CD4-positive, alpha-beta memory T cell (primary cell): Measurements from ENCODE around the gene MEGF6. TPM values are rescaled to one million over a fixed set of nuclear protein-coding genes. Genes with fewer than 3 reads are reported as not detected.

Experiments used
- CTCF ChIA-PET: fragments of 350-600 bp; sonication (Branson Sonifier 250); formaldehyde crosslinking; loops from one replicate; lab custom pipeline; 2021; ENCODE audit warnings: inconsistent platforms; ENCODE audit not compliant: partially characterized antibody; lab: Charles Lee
- POLR2A ChIA-PET: fragments of 350-600 bp; sonication (Branson Sonifier 250); formaldehyde crosslinking; loops from one replicate; lab custom pipeline; 2021; ENCODE audit not compliant: partially characterized antibody; lab: Charles Lee
- DNase-seq, 5 donors: peaks; one replicate each; pipeline versions ENCODE4 v3.0.0 to v3.0.0-alpha.2; 2020 to 2022; ENCODE audit warnings: mixed read lengths in 1 of 5
- H3K27ac ChIP-seq: one replicate; pipeline ENCODE4 v1.7.0; 2013; ENCODE audit warnings: low read depth, low read length
- H3K27me3 ChIP-seq: 2 replicates; pipeline ENCODE4 v1.7.0; 2013; ENCODE audit warnings: mild to moderate bottlenecking, low read length, moderate library complexity; ENCODE audit not compliant: insufficient read depth
- H3K36me3 ChIP-seq: 2 replicates; pipeline ENCODE4 v1.7.0; 2013; ENCODE audit warnings: mild to moderate bottlenecking, low read length, moderate library complexity; ENCODE audit not compliant: insufficient read depth
- H3K4me1 ChIP-seq: 2 replicates; pipeline ENCODE4 v1.7.0; 2013; ENCODE audit warnings: mild to moderate bottlenecking, low read length, moderate library complexity; ENCODE audit not compliant: insufficient read depth
- H3K4me3 ChIP-seq, 2 donors: one replicate each; pipeline ENCODE4 v1.7.0; 2013; ENCODE audit warnings: low read length in 2 of 2, mild to moderate bottlenecking in 1 of 2
- H3K9me3 ChIP-seq, 2 donors: one replicate each; pipeline ENCODE4 v1.7.0; 2013; ENCODE audit warnings: low read length in 2 of 2, control low read depth in 1 of 2; ENCODE audit not compliant: control insufficient read depth in 1 of 2
- H3K27ac Mint-ChIP-seq, 7 donors: one replicate each; pipeline ENCODE4 v1.8.0; 2020 to 2021; ENCODE audit warnings: mixed read lengths in 7 of 7, mild to moderate bottlenecking in 6 of 7, inconsistent platforms in 3 of 7, moderate library complexity in 3 of 7
- H3K27me3 Mint-ChIP-seq, 2 donors: one replicate each; pipeline ENCODE4 v1.8.0; 2020 to 2021; ENCODE audit warnings: mixed read lengths in 2 of 2
- H3K36me3 Mint-ChIP-seq, 2 donors: one replicate each; pipeline ENCODE4 v1.8.0; 2020 to 2021; ENCODE audit warnings: mixed read lengths in 2 of 2, inconsistent platforms in 1 of 2, mild to moderate bottlenecking in 1 of 2
- H3K4me1 Mint-ChIP-seq, 4 donors: one replicate each; pipeline ENCODE4 v1.8.0; 2020 to 2021; ENCODE audit warnings: mixed read lengths in 4 of 4, mild to moderate bottlenecking in 1 of 4
- H3K4me3 Mint-ChIP-seq, 8 donors: one replicate each; pipeline ENCODE4 v1.8.0; 2020 to 2021; ENCODE audit warnings: mixed read lengths in 8 of 8, mild to moderate bottlenecking in 7 of 8, moderate library complexity in 6 of 8, inconsistent platforms in 3 of 8
- H3K9me3 Mint-ChIP-seq, 8 donors: one replicate each; pipeline ENCODE4 v1.8.0; 2020 to 2021; ENCODE audit warnings: mixed read lengths in 8 of 8, mild to moderate bottlenecking in 5 of 8, inconsistent platforms in 3 of 8, moderate library complexity in 1 of 8
- intact Hi-C: fragments of 100-400 bp; cut with micrococcal nuclease; formaldehyde crosslinking; loops from one replicate; pipeline ENCODE4 v1.15.1; 2023
- polyA plus RNA-seq, 2 donors: library from polyadenylated mRNA; unstranded; fragments of 300-500 nt; fragmentation: Illumina TruSeq; gene quantifications; one replicate each; pipeline ENCODE4 v1.2.3, GENCODE V29; 2021
- total RNA-seq, 2 experiments: library from RNA; stranded (reverse); gene quantifications; one replicate each; pipeline ENCODE4 v1.2.3, GENCODE V29; 2021

MEGF6 gene
- total and polyA plus RNA-seq, 4 experiments from 2014 or later = 2.4 to 168 (median 87.0) TPM

- Mint-ChIP-seq H3K9me3 (no peaks in the 10 kb centered on the region), H3K27me3 (peaks cover 0 to 1% of the 10 kb centered on the region in 2 donors), H3K4me3 (no peak overlapping the region), H3K4me1 (peaks cover 5 to 12% (median 9%) of the 10 kb centered on the region in 4 donors), H3K27ac (no peak overlapping the region), H3K36me3 (no peaks in the 10 kb centered on the region)
- intact Hi-C loops = no loop called here
- no peaks in the 10 kb centered on the region for H3K36me3 ChIP-seq
- no peaks in the 10 kb centered on the region for H3K9me3 ChIP-seq
- ChIA-PET POLR2A (no interaction called here), CTCF (interaction anchor here (1.0 to 1.4 kb wide), 2 partner anchors 12 to 17 kb away, joined by 3 to 4 read pairs; no protein-coding TSS in a partner anchor)
- no peaks in the 10 kb centered on the region for H3K27me3 ChIP-seq
- no peak for DNase-seq
- H3K27ac ChIP-seq = no peak overlapping the region
- H3K4me1 ChIP-seq = peaks cover 14% of the 10 kb centered on the region
- H3K4me3 ChIP-seq = no peak overlapping the region
These were observed 8.9 kb downstream of the MEGF6 start for GRCh38 chr1:3602375-3602774.

DNA sequence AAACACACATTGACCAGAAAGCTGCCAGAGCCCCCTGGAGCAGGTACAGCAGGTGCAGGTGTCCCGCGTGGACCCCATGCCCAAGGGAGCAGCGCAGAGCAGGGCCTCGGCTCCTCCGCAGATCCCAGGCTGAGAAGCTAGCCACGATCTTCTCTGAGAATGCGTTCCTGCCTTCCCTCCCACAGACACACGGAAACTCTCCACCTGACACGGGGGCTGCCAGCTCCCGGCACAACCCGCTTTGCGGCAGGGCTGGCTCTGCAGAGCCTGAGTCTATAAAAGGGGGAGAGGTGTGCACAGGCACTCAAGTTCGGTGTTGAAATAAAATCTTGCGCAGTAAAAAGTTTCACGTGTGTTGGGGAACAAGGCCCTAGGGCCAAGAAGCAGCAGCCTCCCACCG lies 9.6 kb downstream of the MEGF6 start:
- CTCF ChIA-PET = interaction anchor here (1.0 to 1.4 kb wide), 2 partner anchors 13 to 18 kb away, joined by 3 to 4 read pairs; no protein-coding TSS in a partner anchor

GRCh38 chr1:3600354-3600753 lies 11.0 kb downstream of the MEGF6 start:
- DNase-seq = no peak
- Mint-ChIP-seq H3K36me3 (no peaks in the 10 kb centered on the region), H3K9me3 (no peaks in the 10 kb centered on the region), H3K4me3 (no peak overlapping the region), H3K27me3 (no peaks in the 10 kb centered on the region), H3K27ac (no peak overlapping the region), H3K4me1 (peaks cover 8 to 17% (median 13%) of the 10 kb centered on the region in 4 donors)
- no peak overlapping the region for H3K27ac ChIP-seq
- POLR2A ChIA-PET = no interaction called here
- CTCF ChIA-PET = no interaction called here
- H3K4me3 ChIP-seq = no peak overlapping the region
- intact Hi-C loops = no loop called here
- no peaks in the 10 kb centered on the region for H3K27me3 ChIP-seq
- no peaks in the 10 kb centered on the region for H3K36me3 ChIP-seq
- no peaks in the 10 kb centered on the region for H3K9me3 ChIP-seq
- H3K4me1 ChIP-seq = peaks cover 20% of the 10 kb centered on the region

More for the DNA sequence above, 9.6 kb downstream of the MEGF6 start:
- Mint-ChIP-seq H3K4me1 (peaks cover 8 to 17% (median 13%) of the 10 kb centered on the region in 4 donors), H3K27me3 (no peaks in the 10 kb centered on the region), H3K9me3 (no peaks in the 10 kb centered on the region), H3K27ac (no peak overlapping the region), H3K36me3 (no peaks in the 10 kb centered on the region), H3K4me3 (peak overlapping the region in 1 of 8 donors; percentile 11)
- no peaks in the 10 kb centered on the region for H3K36me3 ChIP-seq
- peaks cover 20% of the 10 kb centered on the region for H3K4me1 ChIP-seq
- POLR2A ChIA-PET = no interaction called here
- H3K27ac ChIP-seq = no peak overlapping the region
- no peaks in the 10 kb centered on the region for H3K27me3 ChIP-seq
- H3K9me3 ChIP-seq = no peaks in the 10 kb centered on the region
- no peak for DNase-seq
- H3K4me3 ChIP-seq = no peak overlapping the region
- intact Hi-C loops = no loop called here

DNA sequence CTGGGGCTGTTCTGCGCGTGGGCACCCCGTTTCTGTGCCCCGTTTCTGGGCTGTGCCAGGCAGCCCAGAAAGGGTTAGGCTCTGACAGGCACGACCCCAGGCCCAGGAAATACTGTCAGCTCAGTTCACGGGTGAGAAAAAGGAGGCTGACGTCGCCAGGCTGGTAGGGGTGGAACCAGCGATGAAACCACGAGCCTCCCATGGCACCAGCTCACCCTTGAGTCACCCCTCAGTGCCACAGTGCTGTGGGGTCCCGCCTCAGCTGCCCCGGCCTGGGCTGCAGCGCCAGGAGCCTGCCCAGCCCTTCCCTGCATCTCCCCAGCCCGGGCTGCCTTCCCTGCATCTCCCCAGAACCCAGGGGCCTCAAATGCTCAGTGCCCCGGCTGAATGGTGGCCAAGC lies 11.5 kb downstream of the MEGF6 start:
- Histone ChIP-seq H3K27ac (no peak overlapping the region), H3K4me3 (no peak overlapping the region), H3K9me3 (no peaks in the 10 kb centered on the region), H3K36me3 (no peaks in the 10 kb centered on the region), H3K4me1 (peaks cover 20% of the 10 kb centered on the region), H3K27me3 (no peaks in the 10 kb centered on the region)
- Mint-ChIP-seq H3K4me1 (peaks cover 8 to 17% (median 13%) of the 10 kb centered on the region in 4 donors), H3K27ac (no peak overlapping the region), H3K36me3 (no peaks in the 10 kb centered on the region), H3K9me3 (no peaks in the 10 kb centered on the region), H3K4me3 (no peak overlapping the region), H3K27me3 (no peaks in the 10 kb centered on the region)
- POLR2A ChIA-PET = no interaction called here
- intact Hi-C loops = no loop called here
- DNase-seq = no peak
- CTCF ChIA-PET = no interaction called here

DNA sequence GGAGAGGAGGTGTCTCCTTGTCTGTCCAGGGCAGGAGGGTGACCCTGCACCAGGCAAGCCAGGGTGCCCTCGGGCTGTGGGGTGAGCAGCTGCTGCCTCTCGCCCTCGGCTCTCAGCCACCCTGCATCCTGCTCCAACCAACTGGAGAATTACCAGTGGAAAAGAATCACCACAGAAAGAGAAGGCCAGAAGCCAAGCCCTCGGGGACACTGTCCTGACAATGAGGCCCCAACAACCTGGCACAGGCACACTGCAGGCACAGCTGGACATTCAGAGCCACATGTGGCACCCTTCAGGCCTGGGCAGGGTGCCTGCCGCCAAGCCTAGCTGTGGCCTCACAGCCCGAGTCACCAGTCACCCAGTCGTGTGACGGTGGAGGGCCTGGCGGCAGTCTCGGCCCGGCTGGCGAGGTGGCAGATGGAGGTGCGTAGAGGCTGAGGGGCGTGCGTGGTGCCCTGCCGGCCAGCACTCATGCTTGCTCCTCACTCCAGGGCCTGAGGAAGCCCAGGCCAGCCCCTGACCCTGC lies 12.0 kb downstream of the MEGF6 start:
- Mint-ChIP-seq H3K4me3 (no peak overlapping the region), H3K27me3 (no peaks in the 10 kb centered on the region), H3K36me3 (no peaks in the 10 kb centered on the region), H3K9me3 (no peaks in the 10 kb centered on the region), H3K4me1 (peaks cover 8 to 17% (median 13%) of the 10 kb centered on the region in 4 donors), H3K27ac (no peak overlapping the region)
- Histone ChIP-seq H3K4me3 (no peak overlapping the region), H3K27ac (no peak overlapping the region), H3K4me1 (peaks cover 20% of the 10 kb centered on the region), H3K9me3 (no peaks in the 10 kb centered on the region), H3K36me3 (no peaks in the 10 kb centered on the region), H3K27me3 (no peaks in the 10 kb centered on the region)
- DNase-seq = no peak
- intact Hi-C loops = no loop called here
- ChIA-PET POLR2A (no interaction called here), CTCF (no interaction called here)

DNA sequence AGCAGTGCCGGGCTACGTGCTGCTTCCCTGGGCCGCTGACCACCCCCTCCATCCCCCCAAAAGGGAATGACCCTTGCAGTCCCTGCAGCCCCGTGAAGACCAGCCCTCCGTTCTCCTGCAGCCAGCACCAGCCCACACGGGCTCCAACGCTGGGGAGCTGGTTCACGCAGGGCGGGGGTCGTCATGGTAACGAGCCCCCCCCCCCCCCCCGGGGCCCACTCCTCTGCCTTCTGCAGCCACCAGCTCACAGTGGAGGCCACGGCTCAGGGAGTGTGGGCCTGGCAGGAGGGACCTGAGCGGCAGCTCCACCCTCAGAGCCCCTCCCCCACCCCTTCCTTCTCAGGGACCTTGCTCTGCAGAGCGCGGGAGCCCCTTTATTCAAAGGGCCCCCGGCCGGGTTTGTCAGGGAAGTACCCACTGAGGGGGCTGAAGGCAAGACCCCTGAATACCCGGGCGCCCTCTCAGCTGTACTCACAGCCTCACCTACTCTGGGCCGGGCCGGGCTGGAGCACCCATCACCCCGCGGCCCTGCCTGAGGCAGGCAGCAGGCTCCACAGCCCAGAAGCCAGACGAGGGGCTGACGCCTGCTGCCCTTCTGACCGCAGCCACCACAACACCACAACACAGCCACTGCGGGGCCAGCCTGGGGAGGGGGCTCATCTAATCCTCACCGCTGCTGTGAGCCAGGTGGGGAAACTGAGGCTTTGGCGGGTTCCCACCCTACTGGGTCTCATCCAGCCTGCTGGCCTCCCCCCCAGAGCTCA lies 12.6 kb downstream of the MEGF6 start:
- DNase-seq = no peak
- H3K4me3 Mint-ChIP-seq = peak overlapping the region in 4 of 8 donors; percentile 36 to 88 (median 76)
- Histone ChIP-seq H3K36me3 (no peaks in the 10 kb centered on the region), H3K27me3 (no peaks in the 10 kb centered on the region), H3K27ac (no peak overlapping the region), H3K4me1 (peaks cover 20% of the 10 kb centered on the region), H3K9me3 (no peaks in the 10 kb centered on the region), H3K4me3 (no peak overlapping the region)
- H3K27ac Mint-ChIP-seq = no peak overlapping the region
- ChIA-PET POLR2A (no interaction called here), CTCF (no interaction called here)
- H3K27me3 Mint-ChIP-seq = no peaks in the 10 kb centered on the region
- peaks cover 8 to 17% (median 13%) of the 10 kb centered on the region in 4 donors for H3K4me1 Mint-ChIP-seq
- intact Hi-C loops = no loop called here
- no peaks in the 10 kb centered on the region for H3K9me3 Mint-ChIP-seq
- no peaks in the 10 kb centered on the region for H3K36me3 Mint-ChIP-seq

DNA sequence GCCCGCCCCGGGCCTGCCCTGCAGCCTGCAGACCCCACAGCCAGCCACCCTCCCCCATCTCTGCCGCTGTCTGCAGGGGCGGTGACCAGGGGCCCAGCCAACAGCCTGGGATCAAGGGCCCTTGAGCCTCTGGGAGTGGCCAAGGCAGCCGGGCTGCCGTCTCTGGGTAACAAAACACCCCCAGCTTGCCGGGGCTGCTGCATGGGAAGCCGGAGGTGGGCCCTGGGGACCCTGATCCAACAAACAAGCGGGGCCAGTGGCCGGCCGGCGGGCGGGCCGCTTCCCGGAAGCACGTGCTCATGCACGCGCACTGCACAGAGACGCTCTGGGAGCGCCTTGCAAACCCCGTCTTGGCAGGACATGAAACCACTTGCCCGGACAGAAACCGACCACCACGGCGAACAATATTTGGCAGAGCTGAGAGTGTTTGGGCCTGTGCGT lies 13.2 kb downstream of the MEGF6 start:
- H3K27me3 Mint-ChIP-seq = no peaks in the 10 kb centered on the region
- H3K9me3 Mint-ChIP-seq = no peaks in the 10 kb centered on the region
- H3K27ac Mint-ChIP-seq = peak overlapping the region in 1 of 7 donors; percentile 38
- Histone ChIP-seq H3K9me3 (no peaks in the 10 kb centered on the region), H3K27ac (no peak overlapping the region), H3K4me3 (no peak overlapping the region), H3K27me3 (no peaks in the 10 kb centered on the region), H3K36me3 (no peaks in the 10 kb centered on the region), H3K4me1 (peaks cover 20% of the 10 kb centered on the region)
- DNase-seq = no peak
- ChIA-PET POLR2A (no interaction called here), CTCF (no interaction called here)
- H3K4me3 Mint-ChIP-seq = peak overlapping the region in 6 of 8 donors; percentile 36 to 88 (median 81)
- intact Hi-C loops = no loop called here
- H3K36me3 Mint-ChIP-seq = no peaks in the 10 kb centered on the region
- H3K4me1 Mint-ChIP-seq = peaks cover 8 to 17% (median 13%) of the 10 kb centered on the region in 4 donors
